Caco-2 (cell line): ENCODE results near the gene EEF1AKMT1. TPM values are rescaled to one million over a fixed set of nuclear protein-coding genes. Genes with fewer than 3 reads are reported as not detected.

Experiments used
- BruUV-seq: library from RNA; stranded (reverse); fragments of 400-500 nt; replicated peaks from 2 replicates; lab custom pipeline; 2021; lab: Mats Ljungman, UMichigan
- CTCF ChIA-PET: fragments of 300-600 bp; sonication (Branson Sonifier 250); formaldehyde crosslinking; loops from one replicate; lab custom pipeline; 2022; ENCODE audit warnings: antibody characterized with exemption; lab: Charles Lee
- POLR2A ChIA-PET: fragments of 300-600 bp; sonication (Branson Sonifier 250); formaldehyde crosslinking; loops from one replicate; lab custom pipeline; 2022; ENCODE audit warnings: antibody characterized with exemption; lab: Charles Lee
- DNase-seq, 2 experiments: peaks; one replicate each; pipeline versions ENCODE4 v3.0.0 to v3.0.0-alpha.2; 2020 to 2022
- H3K27me3 ChIP-seq: replicated peaks from 2 replicates; pipeline ENCODE4 v1.6.0; 2011; ENCODE audit warnings: low read length; ENCODE audit not compliant: control insufficient read depth, insufficient read depth
- H3K36me3 ChIP-seq: 2 replicates; pipeline ENCODE4 v1.5.1; 2011; ENCODE audit warnings: low read length; ENCODE audit not compliant: control insufficient read depth, insufficient read depth
- H3K4me1 ChIP-seq: fragments of 250-450 bp; sonication (Bioruptor Pico); 2 replicates; pipeline ENCODE4 v1.5.1; 2020; ENCODE audit warnings: mild to moderate bottlenecking
- H3K4me3 ChIP-seq: 2 replicates; pipeline ENCODE4 v1.5.1; 2011; ENCODE audit warnings: low read depth, mild to moderate bottlenecking, control low read depth, low read length
- H3K9me3 ChIP-seq: fragments of 250-450 bp; sonication (Bioruptor Pico); 2 replicates; pipeline ENCODE4 v1.5.1; 2020; ENCODE audit warnings: mild to moderate bottlenecking, moderate library complexity
- H3K27ac Mint-ChIP-seq: one replicate; pipeline ENCODE4 v1.8.0; 2022; ENCODE audit warnings: mixed read lengths; ENCODE audit not compliant: unreplicated experiment
- H3K27me3 Mint-ChIP-seq: one replicate; pipeline ENCODE4 v1.8.0; 2022; ENCODE audit warnings: mixed read lengths; ENCODE audit not compliant: insufficient read depth, unreplicated experiment
- H3K36me3 Mint-ChIP-seq: one replicate; pipeline ENCODE4 v1.8.0; 2022; ENCODE audit warnings: mild to moderate bottlenecking, mixed read lengths; ENCODE audit not compliant: insufficient read depth, unreplicated experiment
- H3K4me1 Mint-ChIP-seq: one replicate; pipeline ENCODE4 v1.8.0; 2022; ENCODE audit warnings: low read depth, mixed read lengths; ENCODE audit not compliant: unreplicated experiment
- H3K4me3 Mint-ChIP-seq: one replicate; pipeline ENCODE4 v1.8.0; 2022; ENCODE audit warnings: mild to moderate bottlenecking, moderate library complexity, mixed read lengths; ENCODE audit not compliant: unreplicated experiment
- H3K9me3 Mint-ChIP-seq: one replicate; pipeline ENCODE4 v1.8.0; 2022; ENCODE audit warnings: mixed read lengths; ENCODE audit not compliant: unreplicated experiment
- CTCF ChIP-seq, 2 experiments: fragments of 200-600 bp in 1 of 2; IDR thresholded peaks; 1 replicate in 1 of 2; 2 replicates in 1 of 2; pipeline versions ENCODE4 v1.5.1 to v1.8.0; 2011 to 2022; ENCODE audit warnings: antibody characterized with exemption in 1 of 2, control low read depth in 1 of 2, inconsistent platforms in 1 of 2, low read depth in 1 of 2, low read length in 1 of 2, mild to moderate bottlenecking in 1 of 2, moderate library complexity in 1 of 2; ENCODE audit not compliant: insufficient read depth in 1 of 2, severe bottlenecking in 1 of 2, unreplicated experiment in 1 of 2
- intact Hi-C: fragments of 100-400 bp; cut with micrococcal nuclease; formaldehyde crosslinking; loops from one replicate; pipeline ENCODE4 v1.10.0; 2022; ENCODE audit not compliant: unreplicated experiment
- total RNA-seq: library from RNA; stranded (reverse); gene quantifications from 2 replicates; pipeline ENCODE4 v1.2.3, GENCODE V29; 2022

Gene EEF1AKMT1
- total RNA-seq, 1 experiment from 2014 or later = 8.6 TPM

GRCh38 chr13:20702915-20703779, 70.6 kb downstream of the EEF1AKMT1 start, which contains the start of gene IL17D:
Gene IL17D (plus strand): TSS chr13:20703699. CDS start chr13:20704002, 303 bp downstream.
- ChIA-PET POLR2A (no interaction called here), CTCF (interaction anchor here (0.6 to 1.3 kb wide), 8 partner anchors 12 to 521 kb away, joined by 3 to 5 read pairs (median 3); no protein-coding TSS in a partner anchor)
- TF ChIP-seq CTCF (IDR thresholded peaks at IDR 0.05; ENCODE audit: insufficient read depth in 1 of 2, low read depth in 1 of 2, low read length in 1 of 2, severe bottlenecking in 1 of 2, unreplicated experiment in 1 of 2) = no peak
- intact Hi-C loops = loop anchor here (2.0 to 10.0 kb wide), 2 partner anchors 58 to 208 kb away; no protein-coding TSS in a partner anchor
- H3K9me3 Mint-ChIP-seq = no peaks in the 10 kb centered on the region
- peak within 1 kb of the TSS; percentile 76 for H3K27ac Mint-ChIP-seq
- H3K36me3 Mint-ChIP-seq = peaks cover 4% of the 10 kb centered on the region
- H3K27me3 ChIP-seq = no peaks in the 10 kb centered on the region
- peaks cover 10% of the 10 kb centered on the region for H3K4me1 Mint-ChIP-seq
- H3K4me3 Mint-ChIP-seq = peak within 1 kb of the TSS; percentile 92
- peak in 1 of 2 experiments; percentile 55 for DNase-seq
- no peaks in the 10 kb centered on the region for H3K27me3 Mint-ChIP-seq
- BruUV-seq = no TSS peak
- H3K4me3 ChIP-seq = peak within 1 kb of the TSS; percentile 92
- peaks cover 15% of the 10 kb centered on the region for H3K4me1 ChIP-seq
- H3K36me3 ChIP-seq = no peaks in the 10 kb centered on the region
- no peaks in the 10 kb centered on the region for H3K9me3 ChIP-seq

GRCh38 chr13:20702530-20702914, 71.2 kb downstream of the EEF1AKMT1 start:
- ChIA-PET POLR2A (no interaction called here), CTCF (interaction anchor here (0.9 to 1.3 kb wide), 3 partner anchors 162 to 521 kb away, joined by 4 to 5 read pairs (median 4); no protein-coding TSS in a partner anchor)
- peaks cover 15% of the 10 kb centered on the region for H3K4me1 ChIP-seq
- no peaks in the 10 kb centered on the region for H3K9me3 Mint-ChIP-seq
- H3K9me3 ChIP-seq = no peaks in the 10 kb centered on the region
- peaks cover 10% of the 10 kb centered on the region for H3K4me1 Mint-ChIP-seq
- H3K4me3 Mint-ChIP-seq = peak overlapping the region; percentile 92
- H3K36me3 ChIP-seq = no peaks in the 10 kb centered on the region
- no peak for DNase-seq
- peaks cover 2% of the 10 kb centered on the region for H3K36me3 Mint-ChIP-seq
- no peaks in the 10 kb centered on the region for H3K27me3 Mint-ChIP-seq
- intact Hi-C loops = loop anchor here (2.0 to 10.0 kb wide), 2 partner anchors 58 to 208 kb away; no protein-coding TSS in a partner anchor
- no peaks in the 10 kb centered on the region for H3K27me3 ChIP-seq
- H3K27ac Mint-ChIP-seq = no peak overlapping the region
- TSS peak; percentile 86 for BruUV-seq
- peak overlapping the region; percentile 92 for H3K4me3 ChIP-seq
- TF ChIP-seq CTCF (IDR thresholded peaks at IDR 0.05; ENCODE audit: insufficient read depth in 1 of 2, low read depth in 1 of 2, low read length in 1 of 2, severe bottlenecking in 1 of 2, unreplicated experiment in 1 of 2) = no peak

GRCh38 chr13:20701461-20701860, 72.3 kb downstream of the EEF1AKMT1 start:
- DNase-seq = no peak
- Mint-ChIP-seq H3K9me3 (no peaks in the 10 kb centered on the region), H3K27me3 (no peaks in the 10 kb centered on the region), H3K27ac (no peak overlapping the region), H3K36me3 (no peaks in the 10 kb centered on the region), H3K4me3 (no peak overlapping the region), H3K4me1 (peaks cover 10% of the 10 kb centered on the region)
- TF ChIP-seq CTCF (IDR thresholded peaks at IDR 0.05; ENCODE audit: insufficient read depth in 1 of 2, low read depth in 1 of 2, low read length in 1 of 2, severe bottlenecking in 1 of 2, unreplicated experiment in 1 of 2) = no peak
- peaks cover 15% of the 10 kb centered on the region for H3K4me1 ChIP-seq
- H3K27me3 ChIP-seq = no peaks in the 10 kb centered on the region
- no peak overlapping the region for H3K4me3 ChIP-seq
- ChIA-PET CTCF (interaction anchor here (0.6 to 0.9 kb wide), 2 partner anchors 163 to 172 kb away, joined by 4 read pairs; no protein-coding TSS in a partner anchor), POLR2A (no interaction called here)
- H3K36me3 ChIP-seq = no peaks in the 10 kb centered on the region
- H3K9me3 ChIP-seq = no peaks in the 10 kb centered on the region
- intact Hi-C loops = loop anchor here (10.0 kb wide), 1 partner anchor 57 kb away; no protein-coding TSS in a partner anchor
- no TSS peak for BruUV-seq
